Neuronal stem cell (in vitro differentiated cells): Measurements from ENCODE around the gene SDHAF2.
A peak's percentile ranks its signal among the peaks of the same experiment; 100 is the strongest.

Experiments
- DNase-seq: peaks from one replicate; pipeline ENCODE4 v3.0.0-alpha.2; 2013; ENCODE audit warnings: low spot score
- H2AFZ ChIP-seq: one replicate; pipeline ENCODE4 v1.6.1; 2013; ENCODE audit warnings: mild to moderate bottlenecking, low read length, inconsistent platforms
- H2AK5ac ChIP-seq: 2 replicates; pipeline ENCODE4 v1.6.1; 2013; ENCODE audit warnings: low read depth, mild to moderate bottlenecking, inconsistent platforms, low read length, moderate library complexity, mixed read lengths
- H2BK120ac ChIP-seq: 2 replicates; pipeline ENCODE4 v1.6.1; 2013; ENCODE audit warnings: low read depth, mild to moderate bottlenecking, inconsistent platforms, low read length, moderate library complexity, mixed read lengths
- H2BK12ac ChIP-seq: one replicate; pipeline ENCODE4 v1.6.1; 2013; ENCODE audit warnings: low read length, inconsistent platforms
- H2BK15ac ChIP-seq: 2 replicates; pipeline ENCODE4 v1.6.1; 2013; ENCODE audit warnings: mild to moderate bottlenecking, low read length, inconsistent platforms, mixed read lengths
- H2BK5ac ChIP-seq: one replicate; pipeline ENCODE4 v1.6.1; 2013; ENCODE audit warnings: inconsistent platforms, mild to moderate bottlenecking, low read length, moderate library complexity
- H3K14ac ChIP-seq: one replicate; pipeline ENCODE4 v1.6.1; 2013; ENCODE audit warnings: low read length, inconsistent platforms
- H3K18ac ChIP-seq: 2 replicates; pipeline ENCODE4 v1.6.1; 2013; ENCODE audit warnings: low read length, inconsistent platforms
- H3K23ac ChIP-seq: 2 replicates; pipeline ENCODE4 v1.6.1; 2013; ENCODE audit warnings: low read depth, mild to moderate bottlenecking, mixed read lengths, low read length, inconsistent platforms; ENCODE audit not compliant: poor library complexity
- H3K27ac ChIP-seq: replicated peaks from 3 replicates; pipeline ENCODE4 v1.5.1; 2013; ENCODE audit warnings: low read length, inconsistent platforms
- H3K27me3 ChIP-seq, 3 experiments: 2 replicates each; pipeline ENCODE4 v1.6.1; 2013; ENCODE audit warnings: low read length in 3 of 3, mild to moderate bottlenecking in 2 of 3, inconsistent platforms in 1 of 3, low read depth in 1 of 3, mixed read lengths in 1 of 3, moderate library complexity in 1 of 3; ENCODE audit not compliant: control insufficient read depth in 3 of 3, insufficient read depth in 3 of 3
- H3K36me3 ChIP-seq, 2 donors: replicated peaks in 1 of 2; 2 replicates each; pipeline ENCODE4 v1.6.1; 2013; ENCODE audit warnings: low read length in 2 of 2; ENCODE audit not compliant: control insufficient read depth in 2 of 2, insufficient read depth in 2 of 2
- H3K4ac ChIP-seq: 2 replicates; pipeline ENCODE4 v1.6.1; 2013; ENCODE audit warnings: inconsistent platforms, mild to moderate bottlenecking, low read length, moderate library complexity
- H3K4me1 ChIP-seq, 2 donors: 1 replicate in 1 of 2; 2 replicates in 1 of 2; pipeline ENCODE4 v1.6.1; 2013; ENCODE audit warnings: low read length in 2 of 2, low read depth in 1 of 2; ENCODE audit not compliant: control insufficient read depth in 2 of 2, insufficient read depth in 1 of 2
- H3K4me2 ChIP-seq: one replicate; pipeline ENCODE4 v1.6.1; 2013; ENCODE audit warnings: mild to moderate bottlenecking, low read length, inconsistent platforms; ENCODE audit not compliant: insufficient read depth, poor library complexity, severe bottlenecking
- H3K4me3 ChIP-seq, 2 donors: 2 replicates each; pipeline ENCODE4 v1.5.1; 2013; ENCODE audit warnings: low read length in 2 of 2, mild to moderate bottlenecking in 2 of 2, inconsistent platforms in 1 of 2, moderate library complexity in 1 of 2
- H3K79me1 ChIP-seq: one replicate; pipeline ENCODE4 v1.6.1; 2013; ENCODE audit warnings: low read depth, mild to moderate bottlenecking, inconsistent platforms, low read length, moderate library complexity
- H3K9ac ChIP-seq: one replicate; pipeline ENCODE4 v1.6.1; 2013; ENCODE audit warnings: mild to moderate bottlenecking, low read depth, low read length, inconsistent platforms; ENCODE audit not compliant: poor library complexity
- H3K9me3 ChIP-seq, 2 donors: replicated peaks in 1 of 2; 2 replicates each; pipeline versions ENCODE3 to v1.6.1; 2013; ENCODE audit warnings: low read length in 2 of 2, mild to moderate bottlenecking in 2 of 2, inconsistent platforms in 1 of 2, low read depth in 1 of 2, mixed read lengths in 1 of 2, moderate library complexity in 1 of 2; ENCODE audit not compliant: control insufficient read depth in 2 of 2, insufficient read depth in 1 of 2
- H4K8ac ChIP-seq: one replicate; pipeline ENCODE4 v1.6.1; 2013; ENCODE audit warnings: low read depth, mild to moderate bottlenecking, inconsistent platforms, low read length, moderate library complexity
- H4K91ac ChIP-seq: one replicate; pipeline ENCODE4 v1.6.1; 2013; ENCODE audit warnings: low read length, low read depth, mild to moderate bottlenecking, inconsistent platforms; ENCODE audit not compliant: poor library complexity
- WGBS, 2 donors: extraction: QIAGEN DNeasy Blood & Tissue Kit; methylation state at CpG; one replicate each; pipeline ENCODE4 v1.1.7; 2013; ENCODE audit warnings: missing lambda C conversion rate in 2 of 2, mixed read lengths in 1 of 2; ENCODE audit not compliant: insufficient read length in 2 of 2, insufficient replicate concordance in 1 of 2; ENCODE audit errors: extremely low coverage in 2 of 2; 5-methylcytosine and 5-hydroxymethylcytosine counted together

The SDHAF2 gene

DNA sequence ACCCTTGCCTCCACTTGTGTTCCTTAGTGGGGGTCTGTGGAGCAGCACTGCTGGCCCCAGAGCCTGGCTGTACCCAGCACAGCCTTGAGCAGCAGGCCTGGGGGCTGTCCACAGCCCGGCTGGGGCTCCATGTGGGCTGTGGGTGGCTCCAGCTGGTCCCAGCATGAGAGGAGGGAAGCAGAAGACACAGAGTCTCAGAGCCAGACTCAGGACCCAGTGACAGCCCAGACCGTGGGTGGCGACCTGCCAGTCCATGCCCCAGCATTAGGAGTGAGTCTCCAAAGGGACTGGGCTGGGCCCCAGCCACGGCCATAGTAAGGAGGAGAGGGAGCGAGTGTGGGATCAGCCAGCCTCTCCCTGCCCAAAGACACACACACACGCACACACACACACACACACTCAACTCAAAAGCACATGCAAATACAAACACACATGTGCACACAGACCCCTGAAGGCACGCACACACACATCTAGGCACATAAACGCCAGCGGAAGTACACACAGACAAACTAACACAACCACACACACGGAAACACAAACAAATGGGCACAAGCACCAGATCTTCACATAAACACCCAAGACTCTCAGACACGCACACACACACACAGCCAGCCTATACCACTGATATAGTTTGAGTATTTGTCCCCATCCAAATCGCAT, 61.9 kb downstream of the SDHAF2 start:
- Histone ChIP-seq H4K8ac (no peak overlapping the region), H3K23ac (no peak overlapping the region), H3K27ac (no peak overlapping the region), H3K18ac (no peak overlapping the region), H2AFZ (no peak overlapping the region), H3K36me3 (no peaks in the 10 kb centered on the region), H3K9me3 (no peaks in the 10 kb centered on the region), H3K14ac (no peak overlapping the region), H3K79me1 (no peaks in the 10 kb centered on the region), H3K9ac (no peak overlapping the region), H3K4me2 (no peak overlapping the region), H2AK5ac (peak overlapping the region; percentile 29), H3K27me3 (no peaks in the 10 kb centered on the region), H2BK12ac (peak overlapping the region; percentile 63), H2BK5ac (no peak overlapping the region), H3K4me1 (peaks cover 22 to 34% of the 10 kb centered on the region in 2 donors), H2BK120ac (no peak overlapping the region), H2BK15ac (peak overlapping the region; percentile 37), H4K91ac (no peak overlapping the region), H3K4me3 (no peak overlapping the region), H3K4ac (no peak overlapping the region)
- DNase-seq = no peak
- no CpG with 5 or more reads among the region's 12 CpGs for WGBS, 2 donors

DNA sequence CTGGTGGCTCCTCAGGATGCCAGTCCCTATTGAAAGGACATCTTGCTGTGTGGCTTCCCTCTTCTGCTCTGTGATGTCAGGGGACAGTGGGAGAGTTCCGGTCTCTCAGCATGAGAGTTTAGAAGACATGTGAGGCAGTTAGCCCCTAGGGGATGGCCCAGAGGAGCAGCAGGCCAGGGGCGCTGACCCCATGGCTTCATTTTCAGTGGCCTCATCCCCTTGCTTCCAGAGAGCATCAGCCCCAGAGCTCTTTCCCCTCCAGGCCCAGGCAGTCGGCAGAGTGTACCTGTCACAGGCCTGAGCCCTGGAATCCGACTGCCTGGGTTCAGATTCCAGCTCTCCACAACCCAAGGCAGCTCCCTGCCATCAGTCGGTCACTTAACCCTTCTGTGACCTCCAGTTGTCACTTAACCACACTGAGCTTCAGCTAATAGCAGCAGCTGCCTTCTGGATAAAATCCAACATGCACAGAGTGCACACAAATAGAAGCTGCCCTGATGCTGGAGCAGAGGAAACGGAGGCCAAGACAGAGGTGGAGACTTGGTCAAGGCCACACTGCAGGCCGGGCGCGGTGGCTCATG, 64.5 kb downstream of the SDHAF2 start:
- Histone ChIP-seq H3K9ac (no peak overlapping the region), H3K27ac (no peak overlapping the region), H3K9me3 (no peaks in the 10 kb centered on the region), H3K79me1 (no peaks in the 10 kb centered on the region), H2AK5ac (no peak overlapping the region), H3K27me3 (no peaks in the 10 kb centered on the region), H2AFZ (no peak overlapping the region), H3K4me2 (no peak overlapping the region), H3K36me3 (no peaks in the 10 kb centered on the region), H2BK15ac (no peak overlapping the region), H2BK12ac (no peak overlapping the region), H2BK120ac (no peak overlapping the region), H3K18ac (no peak overlapping the region), H3K4ac (no peak overlapping the region), H3K14ac (no peak overlapping the region), H2BK5ac (no peak overlapping the region), H3K23ac (no peak overlapping the region), H3K4me1 (peaks cover 10 to 33% of the 10 kb centered on the region in 2 donors), H4K91ac (no peak overlapping the region), H4K8ac (no peak overlapping the region), H3K4me3 (no peak overlapping the region)
- no peak for DNase-seq
- no CpG with 5 or more reads among the region's 9 CpGs for WGBS, 2 donors

DNA sequence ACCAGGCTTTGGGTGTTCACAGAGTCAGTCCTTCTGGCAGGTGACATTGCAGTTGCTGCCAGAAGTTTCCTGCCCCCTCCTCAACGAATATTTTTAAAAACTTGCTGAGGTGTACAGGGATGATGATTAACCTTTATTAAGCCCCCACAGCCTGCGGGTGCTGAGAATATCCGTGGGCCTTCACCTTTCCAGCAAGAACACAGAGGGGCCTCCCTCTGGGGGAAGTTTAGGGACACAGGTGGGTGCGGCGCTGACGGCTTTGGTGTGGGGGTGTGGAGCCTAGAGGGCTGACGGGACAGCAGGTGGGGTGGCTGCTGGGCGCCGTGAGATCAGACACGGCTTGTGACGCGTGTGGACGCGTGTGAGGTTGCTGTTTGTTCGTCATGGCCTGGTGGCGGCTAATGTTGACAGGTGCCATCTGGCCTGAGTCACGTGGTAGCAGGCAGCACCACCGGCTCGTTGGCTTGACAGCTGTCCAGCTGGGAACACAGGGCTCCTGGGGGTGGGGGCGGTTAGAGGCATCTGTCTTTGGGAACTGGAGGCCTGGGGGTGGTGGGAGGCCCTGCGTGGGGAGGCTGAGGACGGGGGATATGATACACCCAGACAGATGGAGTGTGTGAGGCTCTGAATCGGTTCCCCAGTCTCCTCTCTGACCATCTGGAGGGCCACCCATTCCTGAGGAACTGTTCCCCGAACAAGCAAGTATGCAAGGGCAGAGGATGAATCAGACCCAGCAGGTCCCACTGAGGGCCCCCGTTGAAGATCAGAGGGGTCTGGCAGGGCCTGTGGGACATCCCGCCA, 66.1 kb downstream of the SDHAF2 start:
- H3K14ac ChIP-seq = no peak overlapping the region
- no peak overlapping the region for H2AFZ ChIP-seq
- no peak overlapping the region for H2BK15ac ChIP-seq
- no peak overlapping the region for H2BK12ac ChIP-seq
- H4K91ac ChIP-seq = no peak overlapping the region
- no peak overlapping the region for H2BK120ac ChIP-seq
- no CpG with 5 or more reads among the region's 26 CpGs for WGBS, 2 donors
- no peaks in the 10 kb centered on the region for H3K36me3 ChIP-seq
- H3K23ac ChIP-seq = peak overlapping the region; percentile 20
- no peak overlapping the region for H2BK5ac ChIP-seq
- H3K4me1 ChIP-seq = peaks cover 0 to 31% of the 10 kb centered on the region in 2 donors
- H3K27ac ChIP-seq = no peak overlapping the region
- H4K8ac ChIP-seq = no peak overlapping the region
- no peak overlapping the region for H3K4me2 ChIP-seq
- DNase-seq = no peak
- no peaks in the 10 kb centered on the region for H3K27me3 ChIP-seq
- no peak overlapping the region for H2AK5ac ChIP-seq
- H3K4ac ChIP-seq = no peak overlapping the region
- H3K9ac ChIP-seq = no peak overlapping the region
- peak overlapping the region; percentile 73 for H3K18ac ChIP-seq
- H3K9me3 ChIP-seq = no peaks in the 10 kb centered on the region
- no peak overlapping the region for H3K4me3 ChIP-seq
- H3K79me1 ChIP-seq = no peaks in the 10 kb centered on the region
